Liver (tissue), 9 donors: ENCODE results near the gene BCL3. TPM values are rescaled to one million over a fixed set of nuclear protein-coding genes. Genes with fewer than 3 reads are reported as not detected.
A peak's percentile ranks its signal among the peaks of the same experiment; 100 is the strongest.

Experiments used
- DNase-seq: peaks from one replicate; pipeline ENCODE4 v3.0.0-alpha.2; 2017; ENCODE audit warnings: low spot score
- H3K27ac ChIP-seq, 2 donors: one replicate each; pipeline ENCODE4 v1.7.0; 2013; ENCODE audit warnings: inconsistent platforms in 2 of 2, low read length in 2 of 2, control low read depth in 1 of 2, low read depth in 1 of 2, mild to moderate bottlenecking in 1 of 2
- H3K27me3 ChIP-seq, 4 donors: one replicate each; pipeline versions ENCODE4 v1.6.1 to v1.7.0; 2013; ENCODE audit warnings: low read length in 3 of 4, inconsistent platforms in 1 of 4, mild to moderate bottlenecking in 1 of 4, moderate library complexity in 1 of 4; ENCODE audit not compliant: control insufficient read depth in 4 of 4, insufficient read depth in 4 of 4
- H3K36me3 ChIP-seq, 4 donors: one replicate each; pipeline versions ENCODE4 v1.6.1 to v1.7.0; 2013; ENCODE audit warnings: low read length in 3 of 4, mild to moderate bottlenecking in 3 of 4, low read depth in 1 of 4, moderate library complexity in 1 of 4; ENCODE audit not compliant: control insufficient read depth in 4 of 4, insufficient read depth in 3 of 4
- H3K4me1 ChIP-seq, 4 donors: one replicate each; pipeline versions ENCODE4 v1.6.1 to v1.7.0; 2013; ENCODE audit warnings: low read length in 3 of 4, mild to moderate bottlenecking in 3 of 4, moderate library complexity in 1 of 4; ENCODE audit not compliant: control insufficient read depth in 4 of 4, insufficient read depth in 4 of 4
- H3K4me3 ChIP-seq, 3 donors: one replicate each; pipeline versions ENCODE4 v1.6.1 to v1.7.0; 2013; ENCODE audit warnings: low read length in 3 of 3, control low read depth in 1 of 3, low read depth in 1 of 3, mild to moderate bottlenecking in 1 of 3
- H3K9ac ChIP-seq, 2 donors: one replicate each; pipeline ENCODE4 v1.7.0; 2013; ENCODE audit warnings: low read length in 2 of 2, mild to moderate bottlenecking in 2 of 2, moderate library complexity in 2 of 2, control low read depth in 1 of 2, low read depth in 1 of 2
- H3K9me3 ChIP-seq, 4 donors: one replicate each; pipeline versions ENCODE4 v1.6.1 to v1.7.0; 2013; ENCODE audit warnings: low read length in 3 of 4; ENCODE audit not compliant: control insufficient read depth in 4 of 4
- EGR1 ChIP-seq, 2 donors: IDR thresholded peaks; 2 replicates each; pipeline ENCODE4 v1.6.1; 2016 to 2018; ENCODE audit warnings: antibody characterized with exemption in 2 of 2, low read depth in 2 of 2
- FOXA1 ChIP-seq: IDR thresholded peaks from 2 replicates; pipeline ENCODE4 v1.6.1; 2016; ENCODE audit warnings: antibody characterized with exemption
- FOXA2 ChIP-seq: IDR thresholded peaks from 2 replicates; pipeline ENCODE4 v1.6.1; 2016; ENCODE audit warnings: antibody characterized with exemption
- HNF4A ChIP-seq, 2 donors: conservative IDR thresholded peaks; 2 replicates each; pipeline ENCODE4 v1.6.1; 2016; ENCODE audit warnings: antibody characterized with exemption in 2 of 2, mild to moderate bottlenecking in 2 of 2
- HNF4G ChIP-seq: IDR thresholded peaks from 2 replicates; pipeline ENCODE4 v1.6.1; 2016; ENCODE audit warnings: antibody characterized with exemption
- RAD21 ChIP-seq, 2 donors: IDR thresholded peaks; 2 replicates each; pipeline ENCODE4 v1.6.1; 2016; ENCODE audit warnings: antibody characterized with exemption in 2 of 2, mild to moderate bottlenecking in 2 of 2
- RXRA ChIP-seq, 2 donors: IDR thresholded peaks; 2 replicates each; pipeline ENCODE4 v1.6.1; 2017 to 2018; ENCODE audit warnings: antibody characterized with exemption in 2 of 2, mild to moderate bottlenecking in 1 of 2
- SP1 ChIP-seq: IDR thresholded peaks from 2 replicates; pipeline ENCODE4 v1.6.1; 2018; ENCODE audit warnings: antibody characterized with exemption, mild to moderate bottlenecking
- TAF1 ChIP-seq: conservative IDR thresholded peaks from 2 replicates; pipeline ENCODE4 v1.6.1; 2016; ENCODE audit warnings: antibody characterized with exemption, mild to moderate bottlenecking
- YY1 ChIP-seq: IDR thresholded peaks from 2 replicates; pipeline ENCODE4 v1.6.1; 2016; ENCODE audit warnings: antibody characterized with exemption, mild to moderate bottlenecking
- WGBS: extraction: QIAGEN DNeasy Blood & Tissue Kit; methylation state at CpG from one replicate; pipeline ENCODE4 v1.1.7; 2013; 5-methylcytosine and 5-hydroxymethylcytosine counted together
- polyA plus RNA-seq, 2 donors: library from polyadenylated mRNA; stranded (reverse) in 1 of 2; unstranded in 1 of 2; fragments of 200-250 nt in 1 of 2; fragments of >200 nt in 1 of 2; fragmentation: Nextera tagmentation in 1 of 2; extraction: Ambion mirVana in 1 of 2; gene quantifications; one replicate each; pipeline versions ENCODE4 v1.2.1 to v1.2.3, GENCODE V29; 2013 to 2015
- total RNA-seq, 2 donors: library from RNA; depleted of rRNA; stranded (reverse); fragments of >200 nt; gene quantifications; one replicate each; pipeline ENCODE4 v1.2.3, GENCODE V29; 2014
- TF ChIP-seq, protein P1 (sequence below): IDR thresholded peaks from 2 replicates; pipeline ENCODE4 v1.6.1; 2016; ENCODE audit warnings: antibody characterized with exemption
- TF ChIP-seq, protein P2 (sequence below): fragments of 150-350 bp; IDR thresholded peaks from 2 replicates; pipeline ENCODE4 v1.5.1; 2017; ENCODE audit warnings: improper control_type of control experiment, low read depth, low read length; ENCODE audit not compliant: missing input control
- TF ChIP-seq, protein P3 (sequence below): IDR thresholded peaks from 2 replicates; pipeline ENCODE4 v1.6.1; 2016; ENCODE audit warnings: antibody characterized with exemption, mild to moderate bottlenecking
- TF ChIP-seq, protein P4 (sequence below): IDR thresholded peaks from 2 replicates; pipeline ENCODE4 v1.6.1; 2016; ENCODE audit warnings: antibody characterized with exemption
- TF ChIP-seq, protein P5 (sequence below): IDR thresholded peaks from 2 replicates; pipeline ENCODE4 v1.6.1; 2016; ENCODE audit warnings: antibody characterized with exemption
- donor health status: healthy.
- donor health status: healthy.
- donor health status: healthy.
- donor health status: healthy.
- donor health status: healthy.

Gene BCL3
- total and polyA plus RNA-seq, 4 donors, result 4.5 to 63.6 (median 19.7) TPM

DNA sequence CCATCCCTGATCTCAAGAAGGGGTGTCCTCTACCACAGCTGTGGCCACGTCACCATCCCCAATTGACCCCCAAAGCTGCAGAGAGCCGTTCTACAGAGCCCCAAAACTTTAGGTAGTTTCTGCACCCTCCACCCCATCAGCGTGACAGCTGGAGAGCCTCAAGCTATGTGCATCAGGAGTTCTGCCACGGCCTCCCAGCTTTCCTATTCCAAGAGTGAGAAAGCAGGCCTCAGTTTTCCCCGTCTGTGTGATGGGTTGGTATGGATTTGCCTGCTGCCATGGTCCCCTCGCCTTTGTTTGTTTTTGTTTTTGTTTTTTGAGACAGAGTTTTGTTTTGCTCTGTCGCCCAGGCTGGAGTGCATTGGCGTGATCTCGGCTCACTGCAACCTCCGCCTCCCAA, 1.5 kb downstream of the BCL3 start:
- Histone ChIP-seq H3K9me3 (no peaks in the 10 kb centered on the region), H3K36me3 (peaks cover 6 to 18% (median 9%) of the 10 kb centered on the region in 4 donors), H3K27ac (peak overlapping the region; percentile 85 to 94), H3K4me1 (peaks cover 18 to 61% (median 38%) of the 10 kb centered on the region in 4 donors), H3K4me3 (peak overlapping the region; percentile 93 to 98 (median 96)), H3K9ac (peak overlapping the region; percentile 98 to 99), H3K27me3 (no peaks in the 10 kb centered on the region)
- TF ChIP-seq, protein P1, sequence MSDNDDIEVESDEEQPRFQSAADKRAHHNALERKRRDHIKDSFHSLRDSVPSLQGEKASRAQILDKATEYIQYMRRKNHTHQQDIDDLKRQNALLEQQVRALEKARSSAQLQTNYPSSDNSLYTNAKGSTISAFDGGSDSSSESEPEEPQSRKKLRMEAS, result no peak
- TF ChIP-seq HNF4G, result no peak
- TF ChIP-seq EGR1 (IDR thresholded peaks at IDR 0.05; ENCODE audit: low read depth in 2 of 2), result no peak
- TF ChIP-seq TAF1, result no peak
- TF ChIP-seq HNF4A (conservative IDR thresholded peaks at IDR 0.05), result no peak
- TF ChIP-seq, protein P2, sequence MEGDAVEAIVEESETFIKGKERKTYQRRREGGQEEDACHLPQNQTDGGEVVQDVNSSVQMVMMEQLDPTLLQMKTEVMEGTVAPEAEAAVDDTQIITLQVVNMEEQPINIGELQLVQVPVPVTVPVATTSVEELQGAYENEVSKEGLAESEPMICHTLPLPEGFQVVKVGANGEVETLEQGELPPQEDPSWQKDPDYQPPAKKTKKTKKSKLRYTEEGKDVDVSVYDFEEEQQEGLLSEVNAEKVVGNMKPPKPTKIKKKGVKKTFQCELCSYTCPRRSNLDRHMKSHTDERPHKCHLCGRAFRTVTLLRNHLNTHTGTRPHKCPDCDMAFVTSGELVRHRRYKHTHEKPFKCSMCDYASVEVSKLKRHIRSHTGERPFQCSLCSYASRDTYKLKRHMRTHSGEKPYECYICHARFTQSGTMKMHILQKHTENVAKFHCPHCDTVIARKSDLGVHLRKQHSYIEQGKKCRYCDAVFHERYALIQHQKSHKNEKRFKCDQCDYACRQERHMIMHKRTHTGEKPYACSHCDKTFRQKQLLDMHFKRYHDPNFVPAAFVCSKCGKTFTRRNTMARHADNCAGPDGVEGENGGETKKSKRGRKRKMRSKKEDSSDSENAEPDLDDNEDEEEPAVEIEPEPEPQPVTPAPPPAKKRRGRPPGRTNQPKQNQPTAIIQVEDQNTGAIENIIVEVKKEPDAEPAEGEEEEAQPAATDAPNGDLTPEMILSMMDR, result no peak
- TF ChIP-seq, protein P3, sequence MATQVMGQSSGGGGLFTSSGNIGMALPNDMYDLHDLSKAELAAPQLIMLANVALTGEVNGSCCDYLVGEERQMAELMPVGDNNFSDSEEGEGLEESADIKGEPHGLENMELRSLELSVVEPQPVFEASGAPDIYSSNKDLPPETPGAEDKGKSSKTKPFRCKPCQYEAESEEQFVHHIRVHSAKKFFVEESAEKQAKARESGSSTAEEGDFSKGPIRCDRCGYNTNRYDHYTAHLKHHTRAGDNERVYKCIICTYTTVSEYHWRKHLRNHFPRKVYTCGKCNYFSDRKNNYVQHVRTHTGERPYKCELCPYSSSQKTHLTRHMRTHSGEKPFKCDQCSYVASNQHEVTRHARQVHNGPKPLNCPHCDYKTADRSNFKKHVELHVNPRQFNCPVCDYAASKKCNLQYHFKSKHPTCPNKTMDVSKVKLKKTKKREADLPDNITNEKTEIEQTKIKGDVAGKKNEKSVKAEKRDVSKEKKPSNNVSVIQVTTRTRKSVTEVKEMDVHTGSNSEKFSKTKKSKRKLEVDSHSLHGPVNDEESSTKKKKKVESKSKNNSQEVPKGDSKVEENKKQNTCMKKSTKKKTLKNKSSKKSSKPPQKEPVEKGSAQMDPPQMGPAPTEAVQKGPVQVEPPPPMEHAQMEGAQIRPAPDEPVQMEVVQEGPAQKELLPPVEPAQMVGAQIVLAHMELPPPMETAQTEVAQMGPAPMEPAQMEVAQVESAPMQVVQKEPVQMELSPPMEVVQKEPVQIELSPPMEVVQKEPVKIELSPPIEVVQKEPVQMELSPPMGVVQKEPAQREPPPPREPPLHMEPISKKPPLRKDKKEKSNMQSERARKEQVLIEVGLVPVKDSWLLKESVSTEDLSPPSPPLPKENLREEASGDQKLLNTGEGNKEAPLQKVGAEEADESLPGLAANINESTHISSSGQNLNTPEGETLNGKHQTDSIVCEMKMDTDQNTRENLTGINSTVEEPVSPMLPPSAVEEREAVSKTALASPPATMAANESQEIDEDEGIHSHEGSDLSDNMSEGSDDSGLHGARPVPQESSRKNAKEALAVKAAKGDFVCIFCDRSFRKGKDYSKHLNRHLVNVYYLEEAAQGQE, result no peak
- no peak for TF ChIP-seq FOXA2
- TF ChIP-seq FOXA1, result no peak
- TF ChIP-seq, protein P4, sequence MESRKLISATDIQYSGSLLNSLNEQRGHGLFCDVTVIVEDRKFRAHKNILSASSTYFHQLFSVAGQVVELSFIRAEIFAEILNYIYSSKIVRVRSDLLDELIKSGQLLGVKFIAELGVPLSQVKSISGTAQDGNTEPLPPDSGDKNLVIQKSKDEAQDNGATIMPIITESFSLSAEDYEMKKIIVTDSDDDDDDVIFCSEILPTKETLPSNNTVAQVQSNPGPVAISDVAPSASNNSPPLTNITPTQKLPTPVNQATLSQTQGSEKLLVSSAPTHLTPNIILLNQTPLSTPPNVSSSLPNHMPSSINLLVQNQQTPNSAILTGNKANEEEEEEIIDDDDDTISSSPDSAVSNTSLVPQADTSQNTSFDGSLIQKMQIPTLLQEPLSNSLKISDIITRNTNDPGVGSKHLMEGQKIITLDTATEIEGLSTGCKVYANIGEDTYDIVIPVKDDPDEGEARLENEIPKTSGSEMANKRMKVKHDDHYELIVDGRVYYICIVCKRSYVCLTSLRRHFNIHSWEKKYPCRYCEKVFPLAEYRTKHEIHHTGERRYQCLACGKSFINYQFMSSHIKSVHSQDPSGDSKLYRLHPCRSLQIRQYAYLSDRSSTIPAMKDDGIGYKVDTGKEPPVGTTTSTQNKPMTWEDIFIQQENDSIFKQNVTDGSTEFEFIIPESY, result no peak
- TF ChIP-seq, protein P5, sequence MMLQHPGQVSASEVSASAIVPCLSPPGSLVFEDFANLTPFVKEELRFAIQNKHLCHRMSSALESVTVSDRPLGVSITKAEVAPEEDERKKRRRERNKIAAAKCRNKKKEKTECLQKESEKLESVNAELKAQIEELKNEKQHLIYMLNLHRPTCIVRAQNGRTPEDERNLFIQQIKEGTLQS, result no peak
- TF ChIP-seq YY1, result no peak
- no peak for TF ChIP-seq RAD21 (IDR thresholded peaks at IDR 0.05)
- TF ChIP-seq RXRA (IDR thresholded peaks at IDR 0.05), result no peak
- TF ChIP-seq SP1, result no peak
- no peak for DNase-seq
- WGBS, result 31% methylated on average over 10 of the region's 10 CpGs
